ENCODE results near the gene TNS3. TPM values are rescaled to one million over a fixed set of nuclear protein-coding genes. Genes with fewer than 3 reads are reported as not detected.

The TNS3 gene
- total RNA-seq, 1 donor = 67.3 TPM

- no peak for DNase-seq (ENCODE audit: low read depth in 2 of 3, low spot score in 2 of 3)
Measured at GRCh38 chr7:47440320-47440719, 141.6 kb downstream of the TNS3 start.

- DNase-seq (ENCODE audit: low read depth in 2 of 3, low spot score in 2 of 3) = no peak
Measured at GRCh38 chr7:47439181-47439667, 142.7 kb downstream of the TNS3 start.

- no peak for DNase-seq (ENCODE audit: low read depth in 2 of 3, low spot score in 2 of 3)
Measured at GRCh38 chr7:47438411-47439029, 143.4 kb downstream of the TNS3 start.

GRCh38 chr7:47435889-47436312, 146.0 kb downstream of the TNS3 start:
- peak in 1 of 3 donors; percentile 34 for DNase-seq (ENCODE audit: low read depth in 2 of 3, low spot score in 2 of 3)

GRCh38 chr7:47433564-47433895, 148.4 kb downstream of the TNS3 start:
- no peak for DNase-seq (ENCODE audit: low read depth in 2 of 3, low spot score in 2 of 3)

- DNase-seq (ENCODE audit: low read depth in 2 of 3, low spot score in 2 of 3) = no peak
Measured at GRCh38 chr7:47432671-47433563, 149.0 kb downstream of the TNS3 start.

DNA sequence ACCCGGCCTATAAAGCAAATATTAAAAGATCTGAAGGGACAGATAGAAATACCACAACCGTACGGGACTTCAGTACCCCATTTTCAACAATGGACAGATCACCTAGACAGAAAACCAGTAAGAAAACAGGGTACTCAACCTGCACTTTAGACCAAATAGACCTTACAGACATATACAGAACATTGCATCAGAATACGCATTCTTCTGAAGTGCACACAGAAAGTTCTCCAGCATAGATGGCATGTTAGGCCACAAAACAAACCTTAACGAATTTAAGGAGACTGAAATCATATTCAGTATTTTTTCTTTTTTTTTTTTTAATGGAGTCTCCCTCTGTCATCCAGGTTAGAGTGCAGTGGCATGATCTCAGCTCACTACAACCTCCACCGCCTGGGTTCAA, 151.5 kb downstream of the TNS3 start:
- DNase-seq (ENCODE audit: low read depth in 2 of 3, low spot score in 2 of 3) = no peak

- no peak for DNase-seq (ENCODE audit: low read depth in 2 of 3, low spot score in 2 of 3)
Measured at GRCh38 chr7:47428768-47429472, 153.0 kb downstream of the TNS3 start.

DNA sequence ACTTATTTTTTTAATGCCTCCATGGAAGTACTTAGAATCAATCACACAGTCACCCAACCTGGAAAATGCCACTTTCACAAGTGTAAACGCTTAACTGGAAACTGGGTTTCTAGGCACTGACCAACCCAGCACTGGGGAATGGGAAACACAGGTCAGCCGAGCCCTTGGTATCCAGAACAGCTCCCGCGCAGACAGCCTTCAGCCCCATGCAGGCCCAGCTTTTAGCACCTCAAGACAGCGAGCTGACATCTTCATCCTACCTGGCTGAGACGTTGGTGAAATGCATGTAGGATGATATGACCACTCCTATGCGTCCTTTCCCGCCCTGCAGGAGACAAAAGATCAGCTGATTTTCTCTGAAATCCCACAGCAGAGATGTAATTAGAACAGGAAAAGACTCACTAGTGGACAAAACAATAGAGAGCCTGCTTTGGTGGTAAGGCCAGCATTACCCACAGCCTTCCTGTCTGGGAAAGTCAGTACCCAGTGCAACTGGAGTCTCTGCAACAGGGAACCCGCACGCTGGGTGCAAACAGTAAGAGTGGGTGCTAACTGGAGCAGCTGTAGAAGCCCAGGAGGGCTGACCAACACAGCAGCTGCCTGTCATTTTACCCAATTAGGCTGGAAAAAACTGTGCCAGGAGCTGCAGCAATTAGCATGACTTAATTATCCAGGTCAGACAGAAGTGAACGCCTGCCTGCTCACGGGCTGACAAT, 153.7 kb downstream of the TNS3 start:
- no peak for DNase-seq (ENCODE audit: low read depth in 2 of 3, low spot score in 2 of 3)

DNA sequence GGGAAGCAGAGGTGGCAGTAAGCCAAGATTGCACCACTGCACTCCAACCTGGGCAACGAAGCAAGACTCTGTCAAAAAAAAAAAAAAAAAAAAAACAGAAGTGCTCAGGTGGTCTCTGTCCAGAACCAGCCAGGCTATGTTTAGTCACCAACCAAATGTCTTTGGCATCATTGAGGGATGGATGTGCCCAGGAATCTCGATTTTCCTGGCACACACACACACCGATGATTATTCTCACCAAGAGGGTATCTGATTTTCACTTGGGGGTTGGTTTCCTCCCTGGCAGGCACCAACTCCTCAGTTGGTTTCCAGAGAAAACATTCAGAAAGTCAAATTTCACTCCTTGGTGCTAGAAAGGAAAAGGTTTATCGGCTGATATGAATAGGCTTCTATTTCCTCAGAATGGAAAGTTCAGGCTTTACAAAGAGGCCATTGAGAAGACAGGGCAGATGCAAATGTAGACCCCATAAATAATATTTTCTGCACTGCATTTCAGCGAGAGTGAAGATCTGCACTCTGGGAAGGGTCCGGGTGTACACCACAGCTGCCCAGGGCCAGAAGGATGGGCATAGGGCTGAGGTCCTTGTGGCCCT, 154.8 kb downstream of the TNS3 start:
- no peak for DNase-seq (ENCODE audit: low read depth in 2 of 3, low spot score in 2 of 3)

GRCh38 chr7:47424523-47424922, 157.4 kb downstream of the TNS3 start:
- no peak for DNase-seq (ENCODE audit: low read depth in 2 of 3, low spot score in 2 of 3)

DNA sequence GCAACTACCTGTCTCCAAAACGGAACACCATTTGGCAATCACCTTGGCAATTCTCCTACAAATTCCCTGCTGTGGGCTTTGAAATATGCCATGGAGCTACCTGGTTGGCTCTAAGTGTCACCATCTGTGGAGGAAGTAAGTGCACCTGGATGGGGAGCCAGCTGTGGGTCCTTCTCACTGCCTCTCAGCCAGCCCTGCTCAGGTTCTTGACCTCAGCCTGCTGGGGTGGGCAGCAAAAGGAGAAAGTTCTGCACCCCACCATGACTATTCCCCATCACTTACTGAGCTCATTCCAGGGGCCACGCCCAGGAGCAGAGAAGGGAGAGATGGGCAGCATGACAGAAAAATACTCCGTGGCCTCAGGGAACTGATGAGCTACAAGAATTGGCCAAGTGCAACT, 158.7 kb downstream of the TNS3 start:
- no peak for DNase-seq (ENCODE audit: low read depth in 2 of 3, low spot score in 2 of 3)

DNA sequence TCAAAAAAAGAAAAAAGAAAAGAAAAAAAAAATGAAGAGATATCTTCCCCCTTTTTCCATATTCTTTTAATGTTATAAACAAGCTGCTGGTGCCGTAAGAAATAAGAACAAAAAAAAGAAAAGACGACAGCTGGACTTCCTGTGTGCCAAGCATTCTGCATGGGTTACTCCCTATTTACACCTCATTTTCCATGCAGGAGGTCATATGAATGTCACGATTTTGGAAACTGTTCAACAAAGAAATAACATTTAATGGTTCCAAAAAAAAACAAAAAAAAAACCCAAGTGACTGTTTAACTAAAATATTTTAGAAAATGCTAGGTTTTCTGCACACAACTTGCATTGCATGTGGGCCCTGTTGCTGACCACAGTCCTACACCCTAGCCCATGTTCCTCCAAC, 159.3 kb downstream of the TNS3 start:
- no peak for DNase-seq (ENCODE audit: low read depth in 2 of 3, low spot score in 2 of 3)

- no peak for DNase-seq (ENCODE audit: low read depth in 2 of 3, low spot score in 2 of 3)
Measured at GRCh38 chr7:47421456-47421855, 160.5 kb downstream of the TNS3 start.

DNA sequence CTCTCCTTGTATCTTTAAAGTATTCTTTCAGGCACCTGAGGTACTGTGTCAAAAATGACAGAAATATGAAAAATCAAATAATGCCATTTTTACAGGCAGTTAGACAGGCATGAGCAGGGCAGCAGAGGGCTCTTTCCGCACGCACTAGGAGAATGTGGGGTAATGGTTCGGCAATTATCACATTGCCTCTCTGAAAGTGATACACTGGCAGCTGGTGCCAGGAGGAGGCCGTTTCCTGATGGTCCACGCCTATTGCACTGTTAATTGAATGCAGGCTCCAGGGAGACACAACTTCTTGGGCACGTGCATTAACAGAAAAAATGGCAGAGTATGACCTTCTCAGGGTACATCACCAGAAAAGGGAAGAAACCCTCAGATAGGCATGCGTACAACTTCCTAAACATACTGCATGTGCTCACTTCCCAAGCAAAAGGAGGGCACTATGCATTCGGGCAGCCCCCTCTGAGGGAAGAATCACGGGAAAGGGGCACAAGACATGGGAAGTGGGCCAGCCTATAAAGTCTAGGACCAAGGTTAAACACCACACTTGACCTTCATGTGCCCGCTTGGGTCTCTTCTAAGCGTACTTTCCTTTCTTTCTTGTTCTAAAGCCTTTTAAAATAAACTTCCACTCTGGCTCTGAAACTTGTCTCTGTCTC, 161.7 kb downstream of the TNS3 start:
- no peak for DNase-seq (ENCODE audit: low read depth in 2 of 3, low spot score in 2 of 3)

DNA sequence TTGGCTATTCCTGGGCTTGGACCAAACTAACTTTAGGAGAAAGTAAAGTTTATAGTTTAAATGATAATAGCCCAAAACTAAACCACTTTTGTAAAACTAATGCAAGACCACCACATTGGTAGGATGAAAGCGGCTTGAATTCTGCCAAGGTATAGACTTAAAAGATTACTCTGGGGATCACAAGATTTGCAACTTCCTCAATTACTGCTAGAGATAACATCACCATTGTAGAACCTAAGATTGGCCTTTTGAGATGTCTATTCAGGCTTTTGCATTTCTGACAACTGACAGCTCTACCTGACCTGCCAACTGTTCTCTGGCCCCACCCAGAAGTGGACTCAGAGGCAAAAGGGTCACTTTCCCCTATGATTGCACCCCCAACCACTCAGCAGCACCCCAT, 162.4 kb downstream of the TNS3 start:
- peak in 1 of 3 donors; percentile 8 for DNase-seq (ENCODE audit: low read depth in 2 of 3, low spot score in 2 of 3)

DNA sequence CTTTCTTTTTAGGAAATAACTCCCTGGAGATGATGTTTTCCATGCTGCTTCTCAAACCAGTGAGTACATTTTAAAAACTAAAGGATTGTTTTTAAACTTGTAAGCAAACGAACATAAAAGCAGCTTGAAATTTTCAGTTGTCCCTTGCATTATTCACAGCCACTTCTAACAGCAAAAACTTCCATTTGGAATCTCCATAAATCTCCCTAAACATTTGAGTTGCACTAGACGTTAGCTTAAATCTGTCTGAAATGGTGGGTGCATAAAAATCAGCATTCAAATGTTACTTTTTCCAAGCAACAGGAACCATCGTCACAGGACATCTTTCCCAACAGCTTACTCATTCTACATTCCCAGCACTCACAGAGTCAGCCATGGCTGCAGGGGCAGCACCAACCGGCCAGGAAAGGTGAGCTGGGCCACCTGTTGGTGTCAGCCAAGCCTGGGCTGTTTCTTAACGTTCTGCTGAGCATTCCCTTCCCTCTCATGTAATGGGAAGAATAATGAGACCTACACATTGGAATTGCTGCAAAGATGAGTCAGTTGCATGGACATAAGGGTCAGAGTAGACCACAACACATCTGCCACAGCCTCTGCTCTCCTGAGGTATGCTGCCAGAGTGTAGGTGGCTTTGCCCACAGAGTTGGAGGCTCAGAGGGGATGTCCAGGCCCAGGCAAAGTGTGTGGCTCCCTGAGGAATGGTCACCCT, 163.2 kb downstream of the TNS3 start:
- no peak for DNase-seq (ENCODE audit: low read depth in 2 of 3, low spot score in 2 of 3)

DNA sequence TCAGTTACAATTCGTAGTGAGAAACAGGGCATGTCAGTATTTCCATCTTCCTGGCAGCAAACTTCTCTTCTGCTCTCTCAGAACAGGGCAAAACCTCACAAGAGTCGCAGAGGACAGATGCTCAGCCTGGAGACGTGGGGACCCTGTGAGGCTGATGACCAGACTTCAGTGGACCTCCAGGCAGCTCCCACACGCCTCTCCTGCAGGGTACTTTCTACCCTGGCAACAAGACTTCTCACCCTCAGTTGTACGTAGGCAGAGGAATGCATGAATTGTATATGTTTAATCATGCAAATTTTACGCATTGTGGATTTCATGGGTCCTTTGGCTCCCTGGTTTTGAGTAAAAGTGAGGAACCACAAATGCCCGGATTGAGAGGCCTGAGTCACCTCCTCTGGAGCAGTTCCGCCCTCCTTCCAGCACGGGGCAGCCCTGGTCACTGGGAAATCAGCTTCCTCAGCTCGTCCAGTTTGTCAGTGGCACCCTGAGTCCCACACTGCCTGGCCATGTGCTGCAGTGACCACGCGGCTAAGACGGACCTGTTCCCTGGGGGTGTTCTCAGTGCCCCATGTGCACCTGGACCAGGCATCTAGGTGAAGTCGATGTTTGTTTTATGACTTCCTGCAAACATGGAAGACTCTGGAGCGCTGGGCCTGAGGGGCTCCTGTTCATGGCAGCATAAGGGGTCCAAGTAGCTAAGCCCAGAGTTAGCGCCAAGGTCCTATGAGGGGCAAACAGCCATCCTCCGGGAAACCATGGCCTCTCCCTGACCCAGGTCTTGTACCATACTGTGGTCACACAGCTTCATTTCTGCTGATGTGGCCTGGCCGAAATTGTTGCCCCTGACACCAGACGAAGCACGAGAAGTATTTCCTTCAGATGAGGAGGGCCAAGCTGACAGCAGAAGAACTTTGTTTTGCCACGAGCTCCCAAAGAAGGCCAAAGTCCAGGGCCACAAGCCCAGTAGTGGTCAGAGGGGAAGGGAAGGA, 165.1 kb downstream of the TNS3 start:
- no peak for DNase-seq (ENCODE audit: low read depth in 2 of 3, low spot score in 2 of 3)
